Measurements from ENCODE around the gene SYTL3. TPM values are rescaled to one million over a fixed set of nuclear protein-coding genes. Genes with fewer than 3 reads are reported as not detected.

The SYTL3 gene
- polyA plus RNA-seq, 1 of the 3 experiments (the other 2 are of a cell fraction): 2.3 TPM

DNA sequence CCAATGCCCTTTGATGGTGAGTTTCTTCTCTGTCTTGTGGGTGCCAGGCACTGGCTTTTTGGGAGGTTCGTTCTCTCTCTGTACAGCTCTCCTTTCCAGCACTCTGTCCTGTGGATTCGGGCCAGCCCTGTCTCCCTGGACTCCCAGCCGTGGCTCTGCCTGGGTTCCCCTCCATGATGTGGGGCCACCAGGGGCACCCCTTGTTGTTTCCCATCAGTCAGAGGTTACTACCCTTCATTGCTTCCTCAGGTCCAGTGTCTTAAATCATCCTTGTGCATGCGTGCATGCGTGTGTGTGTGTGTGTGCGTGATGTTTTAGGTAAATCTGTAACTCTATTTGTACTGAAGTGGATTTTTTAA is 45.8 kb upstream of the SYTL3 start:
- no peak overlapping the region for H3K9ac ChIP-seq
- 87% methylated on average over 6 of the region's 6 CpGs for WGBS (ENCODE audit: low lambda C conversion rate)
- TF ChIP-seq, protein P1, sequence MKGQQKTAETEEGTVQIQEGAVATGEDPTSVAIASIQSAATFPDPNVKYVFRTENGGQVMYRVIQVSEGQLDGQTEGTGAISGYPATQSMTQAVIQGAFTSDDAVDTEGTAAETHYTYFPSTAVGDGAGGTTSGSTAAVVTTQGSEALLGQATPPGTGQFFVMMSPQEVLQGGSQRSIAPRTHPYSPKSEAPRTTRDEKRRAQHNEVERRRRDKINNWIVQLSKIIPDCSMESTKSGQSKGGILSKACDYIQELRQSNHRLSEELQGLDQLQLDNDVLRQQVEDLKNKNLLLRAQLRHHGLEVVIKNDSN (IDR thresholded peaks at IDR 0.05; ENCODE audit: borderline replicate concordance, low read depth): no peak
- TF ChIP-seq, protein P2, sequence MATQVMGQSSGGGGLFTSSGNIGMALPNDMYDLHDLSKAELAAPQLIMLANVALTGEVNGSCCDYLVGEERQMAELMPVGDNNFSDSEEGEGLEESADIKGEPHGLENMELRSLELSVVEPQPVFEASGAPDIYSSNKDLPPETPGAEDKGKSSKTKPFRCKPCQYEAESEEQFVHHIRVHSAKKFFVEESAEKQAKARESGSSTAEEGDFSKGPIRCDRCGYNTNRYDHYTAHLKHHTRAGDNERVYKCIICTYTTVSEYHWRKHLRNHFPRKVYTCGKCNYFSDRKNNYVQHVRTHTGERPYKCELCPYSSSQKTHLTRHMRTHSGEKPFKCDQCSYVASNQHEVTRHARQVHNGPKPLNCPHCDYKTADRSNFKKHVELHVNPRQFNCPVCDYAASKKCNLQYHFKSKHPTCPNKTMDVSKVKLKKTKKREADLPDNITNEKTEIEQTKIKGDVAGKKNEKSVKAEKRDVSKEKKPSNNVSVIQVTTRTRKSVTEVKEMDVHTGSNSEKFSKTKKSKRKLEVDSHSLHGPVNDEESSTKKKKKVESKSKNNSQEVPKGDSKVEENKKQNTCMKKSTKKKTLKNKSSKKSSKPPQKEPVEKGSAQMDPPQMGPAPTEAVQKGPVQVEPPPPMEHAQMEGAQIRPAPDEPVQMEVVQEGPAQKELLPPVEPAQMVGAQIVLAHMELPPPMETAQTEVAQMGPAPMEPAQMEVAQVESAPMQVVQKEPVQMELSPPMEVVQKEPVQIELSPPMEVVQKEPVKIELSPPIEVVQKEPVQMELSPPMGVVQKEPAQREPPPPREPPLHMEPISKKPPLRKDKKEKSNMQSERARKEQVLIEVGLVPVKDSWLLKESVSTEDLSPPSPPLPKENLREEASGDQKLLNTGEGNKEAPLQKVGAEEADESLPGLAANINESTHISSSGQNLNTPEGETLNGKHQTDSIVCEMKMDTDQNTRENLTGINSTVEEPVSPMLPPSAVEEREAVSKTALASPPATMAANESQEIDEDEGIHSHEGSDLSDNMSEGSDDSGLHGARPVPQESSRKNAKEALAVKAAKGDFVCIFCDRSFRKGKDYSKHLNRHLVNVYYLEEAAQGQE (IDR thresholded peaks at IDR 0.05; ENCODE audit: low read depth, low read length): no peak
- no peak for TF ChIP-seq POLR2AphosphoS5 (IDR thresholded peaks at IDR 0.05; ENCODE audit: low read depth, low read length)
- no peak for TF ChIP-seq RFX5 (IDR thresholded peaks at IDR 0.05; ENCODE audit: low read length)
- TF ChIP-seq, protein P3, sequence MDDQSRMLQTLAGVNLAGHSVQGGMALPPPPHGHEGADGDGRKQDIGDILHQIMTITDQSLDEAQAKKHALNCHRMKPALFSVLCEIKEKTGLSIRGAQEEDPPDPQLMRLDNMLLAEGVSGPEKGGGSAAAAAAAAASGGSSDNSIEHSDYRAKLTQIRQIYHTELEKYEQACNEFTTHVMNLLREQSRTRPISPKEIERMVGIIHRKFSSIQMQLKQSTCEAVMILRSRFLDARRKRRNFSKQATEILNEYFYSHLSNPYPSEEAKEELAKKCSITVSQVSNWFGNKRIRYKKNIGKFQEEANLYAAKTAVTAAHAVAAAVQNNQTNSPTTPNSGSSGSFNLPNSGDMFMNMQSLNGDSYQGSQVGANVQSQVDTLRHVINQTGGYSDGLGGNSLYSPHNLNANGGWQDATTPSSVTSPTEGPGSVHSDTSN (IDR thresholded peaks at IDR 0.05): no peak
- TF ChIP-seq YY1 (IDR thresholded peaks at IDR 0.05; ENCODE audit: low read depth): no peak
- TF ChIP-seq TCF12 (IDR thresholded peaks at IDR 0.05): no peak
- TF ChIP-seq GABPA (IDR thresholded peaks at IDR 0.05; ENCODE audit: low read depth): no peak
- TF ChIP-seq EZH2phosphoT487 (IDR thresholded peaks at IDR 0.05; ENCODE audit: borderline replicate concordance, low read depth): no peak
- TF ChIP-seq, protein P4, sequence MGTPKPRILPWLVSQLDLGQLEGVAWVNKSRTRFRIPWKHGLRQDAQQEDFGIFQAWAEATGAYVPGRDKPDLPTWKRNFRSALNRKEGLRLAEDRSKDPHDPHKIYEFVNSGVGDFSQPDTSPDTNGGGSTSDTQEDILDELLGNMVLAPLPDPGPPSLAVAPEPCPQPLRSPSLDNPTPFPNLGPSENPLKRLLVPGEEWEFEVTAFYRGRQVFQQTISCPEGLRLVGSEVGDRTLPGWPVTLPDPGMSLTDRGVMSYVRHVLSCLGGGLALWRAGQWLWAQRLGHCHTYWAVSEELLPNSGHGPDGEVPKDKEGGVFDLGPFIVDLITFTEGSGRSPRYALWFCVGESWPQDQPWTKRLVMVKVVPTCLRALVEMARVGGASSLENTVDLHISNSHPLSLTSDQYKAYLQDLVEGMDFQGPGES (IDR thresholded peaks at IDR 0.05; ENCODE audit: low read depth, low read length): no peak
- no peak for TF ChIP-seq FOXM1 (IDR thresholded peaks at IDR 0.05; ENCODE audit: low read depth)
- no peak for TF ChIP-seq MXI1 (IDR thresholded peaks at IDR 0.05; ENCODE audit: low read depth, low read length)
- TF ChIP-seq, protein P5, sequence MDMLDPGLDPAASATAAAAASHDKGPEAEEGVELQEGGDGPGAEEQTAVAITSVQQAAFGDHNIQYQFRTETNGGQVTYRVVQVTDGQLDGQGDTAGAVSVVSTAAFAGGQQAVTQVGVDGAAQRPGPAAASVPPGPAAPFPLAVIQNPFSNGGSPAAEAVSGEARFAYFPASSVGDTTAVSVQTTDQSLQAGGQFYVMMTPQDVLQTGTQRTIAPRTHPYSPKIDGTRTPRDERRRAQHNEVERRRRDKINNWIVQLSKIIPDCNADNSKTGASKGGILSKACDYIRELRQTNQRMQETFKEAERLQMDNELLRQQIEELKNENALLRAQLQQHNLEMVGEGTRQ (IDR thresholded peaks at IDR 0.05; ENCODE audit: borderline replicate concordance, low read depth, low read length): no peak
- no peak for TF ChIP-seq RAD21 (IDR thresholded peaks at IDR 0.05; ENCODE audit: low read length)
- TF ChIP-seq NRF1 (IDR thresholded peaks at IDR 0.05; ENCODE audit: low read depth, low read length): no peak
- TF ChIP-seq ELF1 (IDR thresholded peaks at IDR 0.05): no peak
- no peak overlapping the region for H3K4me3 ChIP-seq (ENCODE audit: low read depth in 2 of 2, low read length in 1 of 2)
- no peak overlapping the region for H3K4me2 ChIP-seq
- no peaks in the 10 kb centered on the region for H3F3A ChIP-seq (replicated peaks; ENCODE audit: insufficient read depth)
- DNase-seq: peak; percentile 44
- H3K9me3 ChIP-seq: no peaks in the 10 kb centered on the region
- H3K36me3 ChIP-seq (replicated peaks in 1 of 2; ENCODE audit: control insufficient read depth in 1 of 2, insufficient read depth in 2 of 2, low read length in 1 of 2): peaks cover 34 to 36% of the 10 kb centered on the region in 2 experiments
- no peaks in the 10 kb centered on the region for H4K20me1 ChIP-seq (ENCODE audit: insufficient read depth)
- H3K27me3 ChIP-seq (ENCODE audit: insufficient read depth): no peaks in the 10 kb centered on the region
- peaks cover 10% of the 10 kb centered on the region; the same call in 1 of the 2 replicates for H3K79me2 ChIP-seq (ENCODE audit: insufficient read depth)
- ChIA-PET CTCF (interaction anchor here (0.8 to 4.0 kb wide), 19 partner anchors 10 to 391 kb away, joined by 3 to 28 read pairs (median 5); partner anchors contain the start of gene DYNLT1), POLR2A (interaction anchor here (0.6 to 0.8 kb wide), 2 partner anchors 383 to 1659 kb away, joined by 4 to 9 read pairs; no protein-coding TSS in a partner anchor)
- peaks cover 0 to 15% of the 10 kb centered on the region in 2 experiments; a peak in 2 of 4 replicates for H3K4me1 ChIP-seq (ENCODE audit: control insufficient read depth in 1 of 2, insufficient read depth in 2 of 2, low read depth in 1 of 2, low read length in 1 of 2)
- peak overlapping the region in 1 of 2 experiments; percentile 64; a peak in 2 of 4 replicates for H3K27ac ChIP-seq (ENCODE audit: low read depth in 2 of 2, low read length in 1 of 2)
- no peaks in the 10 kb centered on the region for H3K9me2 ChIP-seq
- H2AFZ ChIP-seq (ENCODE audit: low read depth): no peak overlapping the region
